IPS-15b (cell line): ENCODE results near the gene H6PD.

Source experiments
- H3K27me3 ChIP-seq: one replicate; pipeline ENCODE4 v1.6.1; 2013; ENCODE audit warnings: low read length; ENCODE audit not compliant: control insufficient read depth, insufficient read depth
- H3K36me3 ChIP-seq: one replicate; pipeline ENCODE4 v1.6.1; 2013; ENCODE audit warnings: low read length; ENCODE audit not compliant: control insufficient read depth, insufficient read depth
- H3K4me1 ChIP-seq: one replicate; pipeline ENCODE4 v1.6.1; 2013; ENCODE audit warnings: mild to moderate bottlenecking, low read length; ENCODE audit not compliant: control insufficient read depth, insufficient read depth
- H3K4me3 ChIP-seq: one replicate; pipeline ENCODE4 v1.5.1; 2013; ENCODE audit warnings: low read depth, low read length
- H3K9ac ChIP-seq: one replicate; pipeline ENCODE4 v1.6.1; 2013; ENCODE audit warnings: low read depth, mild to moderate bottlenecking, low read length
- H3K9me3 ChIP-seq: one replicate; pipeline ENCODE4 v1.6.1; 2013; ENCODE audit warnings: mild to moderate bottlenecking, low read length; ENCODE audit not compliant: control insufficient read depth, insufficient read depth

H6PD gene

DNA sequence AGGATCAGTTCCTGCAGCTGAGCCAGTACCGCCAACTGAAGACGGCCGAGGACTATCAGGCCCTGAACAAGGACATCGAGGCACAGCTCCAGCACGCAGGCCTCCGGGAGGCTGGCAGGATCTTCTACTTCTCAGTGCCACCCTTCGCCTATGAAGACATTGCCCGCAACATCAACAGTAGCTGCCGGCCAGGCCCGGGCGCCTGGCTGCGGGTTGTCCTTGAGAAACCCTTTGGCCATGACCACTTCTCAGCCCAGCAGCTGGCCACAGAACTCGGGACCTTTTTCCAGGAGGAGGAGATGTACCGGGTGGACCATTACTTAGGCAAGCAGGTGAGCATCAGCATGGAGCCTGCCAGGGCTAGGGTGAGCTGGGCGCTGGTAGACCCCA is 10.7 kb downstream of the H6PD start:
- no peak overlapping the region for H3K4me3 ChIP-seq
- H3K27me3 ChIP-seq, result no peaks in the 10 kb centered on the region
- H3K36me3 ChIP-seq, result no peaks in the 10 kb centered on the region
- H3K9ac ChIP-seq, result no peak overlapping the region
- no peaks in the 10 kb centered on the region for H3K9me3 ChIP-seq
- H3K4me1 ChIP-seq, result peaks cover 10% of the 10 kb centered on the region

DNA sequence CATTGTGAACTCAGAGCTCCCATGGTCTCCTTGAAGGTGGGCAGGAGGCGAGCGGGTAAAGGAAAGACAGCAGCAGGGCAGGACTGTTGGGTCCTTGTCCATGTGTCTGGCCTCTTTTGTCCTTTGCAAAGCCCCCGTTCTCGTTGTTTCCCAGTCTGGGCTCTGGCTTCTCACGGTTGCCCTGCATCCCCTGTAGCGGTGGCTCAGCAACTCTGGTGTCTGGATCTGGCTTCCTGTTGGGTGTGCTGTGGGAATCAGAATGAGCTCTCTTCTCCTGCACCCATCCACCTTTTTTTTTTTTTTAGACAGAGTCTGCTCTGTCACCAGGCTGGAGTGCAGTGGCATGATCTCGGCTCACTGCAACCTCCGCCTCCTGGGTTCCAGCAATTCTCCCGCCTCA is 11.1 kb downstream of the H6PD start:
- Histone ChIP-seq H3K4me3 (no peak overlapping the region), H3K27me3 (no peaks in the 10 kb centered on the region), H3K9me3 (no peaks in the 10 kb centered on the region), H3K9ac (no peak overlapping the region), H3K36me3 (no peaks in the 10 kb centered on the region), H3K4me1 (peaks cover 6% of the 10 kb centered on the region)

DNA sequence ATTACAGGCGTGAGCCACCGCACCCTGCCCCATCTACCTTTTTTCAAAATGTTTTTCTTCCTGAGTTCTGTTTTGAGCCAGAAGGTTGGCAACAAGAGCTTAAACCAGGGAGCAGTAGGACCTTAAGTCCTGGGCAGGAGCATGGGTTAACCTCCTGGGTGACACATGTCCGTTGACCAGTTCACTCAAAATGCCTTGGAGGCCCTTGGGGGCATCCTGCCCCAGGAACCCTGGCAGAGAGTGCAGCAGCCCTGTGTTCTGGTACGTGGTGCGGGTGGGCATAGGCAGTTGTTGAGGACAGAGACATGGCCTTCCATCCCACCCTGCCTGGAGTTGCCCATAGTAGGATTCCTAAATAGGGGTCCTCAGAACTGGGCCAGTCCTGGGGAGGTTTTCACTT is 11.6 kb downstream of the H6PD start:
- Histone ChIP-seq H3K4me3 (no peak overlapping the region), H3K27me3 (no peaks in the 10 kb centered on the region), H3K9ac (no peak overlapping the region), H3K9me3 (no peaks in the 10 kb centered on the region), H3K36me3 (no peaks in the 10 kb centered on the region), H3K4me1 (peaks cover 6% of the 10 kb centered on the region)

DNA sequence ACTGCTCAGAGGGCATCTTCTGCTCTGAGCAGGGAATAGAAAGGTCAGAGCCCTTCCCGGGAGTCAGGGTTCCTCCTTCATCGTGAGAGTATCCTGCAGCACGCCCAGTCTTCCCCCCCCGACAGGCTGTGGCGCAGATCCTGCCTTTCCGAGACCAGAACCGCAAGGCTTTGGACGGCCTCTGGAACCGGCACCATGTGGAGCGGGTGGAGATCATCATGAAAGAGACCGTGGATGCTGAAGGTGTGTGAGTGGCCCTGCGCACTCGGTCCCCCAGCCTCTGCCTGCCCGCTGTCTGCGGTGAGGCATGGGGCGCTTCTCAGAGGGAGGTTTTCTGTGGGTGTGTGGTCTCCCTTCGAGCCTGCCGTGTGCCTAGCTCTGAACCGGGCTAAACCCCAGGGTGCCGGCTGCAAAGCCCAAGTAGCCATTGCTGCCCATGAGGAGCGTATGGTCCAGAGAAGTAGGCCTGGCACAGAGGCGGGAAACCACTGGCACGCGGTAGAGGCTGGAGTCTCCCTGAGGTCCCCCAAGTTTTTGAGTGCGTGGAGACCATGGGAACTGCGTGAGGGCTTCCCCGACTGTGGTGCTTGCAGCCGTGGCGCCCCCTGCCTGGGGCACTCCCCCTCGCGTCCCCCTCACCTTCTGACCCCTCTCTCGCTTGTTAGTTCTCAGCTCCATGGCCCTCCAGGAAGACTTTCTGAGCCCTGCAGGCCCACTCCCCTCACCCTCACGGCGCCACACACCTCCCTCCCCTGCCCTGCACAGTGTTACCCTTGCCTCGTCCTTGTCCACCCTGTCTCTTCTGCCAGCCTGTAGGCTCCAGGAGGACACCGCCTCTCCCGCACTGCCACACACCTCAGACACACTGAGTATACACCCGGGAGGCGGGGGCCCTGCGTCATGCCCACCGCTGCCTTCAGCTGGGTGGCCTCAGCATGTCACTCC is 12.5 kb downstream of the H6PD start:
- Histone ChIP-seq H3K36me3 (no peaks in the 10 kb centered on the region), H3K9me3 (no peaks in the 10 kb centered on the region), H3K27me3 (no peaks in the 10 kb centered on the region), H3K4me3 (no peak overlapping the region), H3K9ac (no peak overlapping the region), H3K4me1 (peaks cover 9% of the 10 kb centered on the region)

DNA sequence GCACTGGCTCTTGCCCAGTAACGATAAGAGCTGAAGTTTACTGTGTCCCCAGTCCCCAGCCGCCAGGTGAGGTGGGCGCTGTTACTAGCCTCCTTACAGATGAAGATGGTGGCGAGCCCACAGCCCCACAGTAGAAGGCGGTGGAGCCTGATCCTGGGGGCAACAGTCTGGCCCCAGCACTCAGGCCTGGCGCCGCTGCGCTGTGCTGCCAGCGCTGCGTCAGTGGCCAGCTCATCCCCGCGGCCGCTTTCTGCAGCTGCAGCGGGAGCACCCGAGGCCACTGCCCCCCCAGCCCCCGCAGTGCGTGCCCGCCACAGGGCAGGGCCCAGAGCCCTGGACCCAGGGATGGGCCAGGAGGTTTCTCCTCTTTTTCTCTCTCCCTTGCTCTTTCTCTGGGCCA is 13.3 kb downstream of the H6PD start:
- Histone ChIP-seq H3K27me3 (no peaks in the 10 kb centered on the region), H3K9ac (no peak overlapping the region)

DNA sequence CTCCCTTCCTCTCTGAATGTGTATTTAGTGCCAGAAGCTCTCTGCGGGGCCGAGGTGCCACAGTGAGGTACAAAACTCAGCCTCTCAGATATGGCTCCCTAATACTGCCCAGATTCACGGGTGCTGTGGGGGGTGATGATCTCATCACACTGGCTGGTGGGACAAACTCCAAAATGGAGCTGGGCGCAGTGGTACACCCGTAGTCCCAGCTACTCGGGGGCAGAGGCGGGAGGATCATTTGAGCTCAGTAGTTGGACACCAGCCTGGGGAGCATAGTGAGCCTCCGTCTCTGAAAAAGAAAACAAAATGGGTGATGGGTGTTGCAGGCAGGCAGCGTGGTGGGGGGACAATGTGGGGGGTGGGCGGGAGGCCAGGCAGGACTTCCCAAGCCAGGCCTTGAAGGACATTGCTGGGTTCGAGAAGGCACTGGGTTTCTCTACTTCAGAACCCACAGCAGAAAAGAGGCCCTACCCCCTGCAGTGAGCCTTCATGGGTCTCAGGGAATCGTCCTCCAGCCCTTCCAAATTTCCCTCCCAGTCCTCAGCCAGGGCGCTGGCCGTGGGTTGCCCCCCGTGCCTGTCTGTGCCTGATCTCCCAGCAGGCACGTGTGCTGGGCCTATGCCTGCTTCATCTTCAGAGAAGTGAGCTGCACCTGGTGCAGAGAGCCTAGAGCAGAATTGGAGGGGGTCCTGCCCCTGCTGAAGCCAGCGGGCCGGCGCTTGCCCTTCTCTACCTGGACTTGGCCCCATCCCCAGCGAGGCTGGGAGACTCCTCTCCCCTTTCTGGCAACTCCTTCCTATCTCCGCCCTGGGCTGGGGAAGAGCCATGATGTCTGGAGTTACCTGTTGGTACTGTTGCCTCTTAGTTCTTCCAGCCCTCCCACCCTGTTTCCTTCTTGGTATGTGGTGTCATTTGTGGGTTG is 14.0 kb downstream of the H6PD start:
- no peaks in the 10 kb centered on the region for H3K36me3 ChIP-seq

More for the DNA sequence above, 13.3 kb downstream of the H6PD start:
- H3K4me3 ChIP-seq, result no peak overlapping the region
- no peaks in the 10 kb centered on the region for H3K36me3 ChIP-seq
- H3K4me1 ChIP-seq, result peaks cover 14% of the 10 kb centered on the region
- H3K9me3 ChIP-seq, result no peaks in the 10 kb centered on the region

DNA sequence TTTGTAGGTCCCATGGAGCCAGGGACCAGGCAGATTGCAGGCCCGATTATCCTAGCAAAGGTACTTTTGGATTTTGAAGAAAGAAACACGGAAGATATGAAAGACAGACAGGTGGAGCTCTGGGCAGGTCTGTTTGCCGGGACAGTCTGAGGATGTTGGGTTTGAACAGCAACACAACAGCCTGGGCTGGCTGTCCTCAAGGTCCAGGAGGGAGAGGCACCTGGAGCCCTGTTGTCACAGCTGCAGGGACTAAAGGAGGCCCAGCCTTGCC is 14.6 kb downstream of the H6PD start:
- no peaks in the 10 kb centered on the region for H3K27me3 ChIP-seq
- no peaks in the 10 kb centered on the region for H3K36me3 ChIP-seq

More for the DNA sequence above, 14.0 kb downstream of the H6PD start:
- peaks cover 19% of the 10 kb centered on the region for H3K4me1 ChIP-seq
- no peak overlapping the region for H3K9ac ChIP-seq
- no peaks in the 10 kb centered on the region for H3K9me3 ChIP-seq
- no peak overlapping the region for H3K4me3 ChIP-seq
- no peaks in the 10 kb centered on the region for H3K27me3 ChIP-seq

DNA sequence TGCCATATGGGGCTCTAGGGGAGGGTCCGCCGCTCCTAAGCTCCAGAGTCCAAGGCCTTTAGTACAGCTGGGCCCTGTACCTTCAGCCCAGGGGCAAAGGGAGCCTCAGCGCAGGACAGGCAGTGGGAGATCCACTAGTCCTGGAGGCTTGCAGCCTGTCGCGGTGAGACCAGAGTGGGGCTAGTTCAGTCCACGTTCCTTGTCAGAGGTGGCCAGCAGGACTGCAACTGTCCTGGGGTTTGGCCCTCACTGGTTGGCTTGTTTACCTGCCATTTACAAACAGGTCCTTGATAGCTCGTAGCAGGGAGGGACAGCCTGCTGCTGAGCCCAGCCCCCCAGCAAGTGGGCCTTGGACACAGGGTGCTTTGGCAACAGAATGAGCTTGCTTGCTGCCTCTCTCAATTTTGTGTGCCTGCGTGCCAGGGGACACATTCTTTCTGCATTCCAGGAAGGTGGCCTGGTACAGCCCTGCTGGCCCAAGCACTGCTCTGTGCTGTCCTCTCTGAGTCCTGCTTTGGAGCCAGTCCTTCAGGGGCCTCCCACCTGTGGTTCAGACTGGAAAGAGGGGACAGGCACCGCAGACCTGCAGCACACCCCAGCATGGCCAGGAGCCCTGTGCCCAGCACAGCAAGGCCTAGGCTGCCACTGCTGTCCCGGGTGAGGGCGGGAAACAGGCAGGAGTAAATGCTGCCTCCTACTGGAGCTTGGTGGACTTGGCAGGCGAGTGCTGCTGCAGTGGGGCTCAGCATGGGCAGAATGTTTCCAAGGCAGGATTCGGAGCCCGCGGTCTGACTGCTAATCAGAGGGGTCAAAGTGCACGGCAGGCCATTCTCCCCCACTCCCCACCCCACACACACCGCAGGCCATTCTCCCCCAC is 15.2 kb downstream of the H6PD start:
- H3K4me3 ChIP-seq, result no peak overlapping the region
- H3K9me3 ChIP-seq, result no peaks in the 10 kb centered on the region
- H3K27me3 ChIP-seq, result no peaks in the 10 kb centered on the region
- no peaks in the 10 kb centered on the region for H3K36me3 ChIP-seq
- peaks cover 21% of the 10 kb centered on the region for H3K4me1 ChIP-seq
- H3K9ac ChIP-seq, result no peak overlapping the region

More for the DNA sequence above, 14.6 kb downstream of the H6PD start:
- Histone ChIP-seq H3K4me3 (no peak overlapping the region), H3K9me3 (no peaks in the 10 kb centered on the region), H3K4me1 (peaks cover 21% of the 10 kb centered on the region), H3K9ac (no peak overlapping the region)

DNA sequence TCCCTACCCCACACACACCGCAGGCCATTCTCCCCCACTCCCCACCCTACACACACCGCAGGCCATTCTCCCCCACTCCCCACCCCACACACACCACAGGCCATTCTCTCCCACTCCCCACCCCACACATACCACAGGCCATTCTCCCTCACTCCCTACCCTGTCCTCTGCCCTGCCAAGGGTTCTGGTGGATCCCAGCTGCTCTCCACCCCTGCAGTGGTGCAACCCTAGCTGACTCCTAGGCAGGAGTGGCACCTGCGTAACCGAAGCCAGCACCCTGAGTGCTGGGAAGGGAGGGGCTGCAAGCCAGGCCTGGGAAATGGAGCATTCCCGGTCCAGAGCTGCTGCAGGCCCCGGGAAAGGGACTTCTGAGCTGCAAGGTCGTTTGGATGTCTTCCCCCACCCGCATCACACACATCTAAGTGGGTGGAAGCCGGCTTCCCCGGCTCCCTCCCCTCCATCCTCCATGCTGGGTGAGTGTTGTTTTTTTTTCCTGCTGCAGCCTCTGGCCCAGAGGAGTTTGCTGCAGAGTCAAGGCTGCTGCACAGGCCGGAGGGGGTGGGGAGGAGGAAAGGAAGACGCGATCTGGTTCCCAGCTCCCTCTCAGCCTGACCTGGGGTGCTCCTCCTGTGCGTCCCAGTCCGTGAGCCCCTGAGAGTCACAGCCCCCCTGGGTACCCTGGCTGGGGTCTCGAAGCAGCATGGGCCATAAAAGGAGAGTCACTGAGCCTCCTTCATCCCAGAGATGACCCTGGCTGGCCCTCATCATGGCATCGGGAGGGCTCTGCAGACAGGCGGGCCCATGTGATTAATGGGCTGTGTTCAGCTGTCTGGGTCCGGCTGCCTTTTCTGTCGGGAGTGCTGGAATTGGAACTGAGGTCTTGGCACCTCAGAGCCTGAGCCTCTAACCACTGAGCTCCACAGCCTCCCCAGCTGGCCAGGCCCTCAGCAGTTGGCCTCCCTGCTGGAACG is 16.1 kb downstream of the H6PD start:
- H3K9ac ChIP-seq, result no peak overlapping the region
- H3K4me1 ChIP-seq, result peaks cover 21% of the 10 kb centered on the region

DNA sequence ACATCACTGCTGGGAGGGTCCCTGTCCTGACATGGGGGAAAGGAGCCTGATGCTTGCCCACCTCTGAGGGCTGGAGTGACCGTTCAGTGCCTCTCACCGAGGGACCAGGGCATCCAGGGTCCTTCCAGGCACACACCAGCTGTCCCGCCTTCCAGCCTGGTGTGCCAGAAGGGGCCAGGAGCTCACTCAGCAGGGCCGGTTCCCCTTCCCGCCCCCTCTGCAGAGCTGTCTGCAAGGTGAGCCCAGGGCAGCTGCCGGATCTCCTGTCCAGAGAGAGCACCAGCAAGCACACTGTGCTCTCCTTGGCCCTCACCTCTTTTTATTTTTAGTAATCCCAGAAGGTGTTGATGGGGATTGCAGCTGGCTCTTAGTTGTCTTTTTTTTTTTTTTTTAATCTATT is 16.9 kb downstream of the H6PD start:
- Histone ChIP-seq H3K27me3 (no peaks in the 10 kb centered on the region), H3K4me1 (peaks cover 21% of the 10 kb centered on the region), H3K9ac (no peak overlapping the region), H3K4me3 (no peak overlapping the region), H3K36me3 (no peaks in the 10 kb centered on the region), H3K9me3 (no peaks in the 10 kb centered on the region)

More for the DNA sequence above, 16.1 kb downstream of the H6PD start:
- Histone ChIP-seq H3K4me3 (no peak overlapping the region), H3K9me3 (no peaks in the 10 kb centered on the region), H3K36me3 (no peaks in the 10 kb centered on the region), H3K27me3 (no peaks in the 10 kb centered on the region)
